H1 (cell line): ENCODE data around the gene MIA2. TPM values are rescaled to one million over a fixed set of nuclear protein-coding genes. Genes with fewer than 3 reads are reported as not detected.

Experiments used
- CTCF ChIA-PET: fragments of 300-600 bp; sonication (Branson Sonifier 250); formaldehyde crosslinking; loops from one replicate; lab custom pipeline; 2021; ENCODE audit not compliant: partially characterized antibody; lab: Charles Lee
- POLR2A ChIA-PET: fragments of 300-600 bp; sonication (Branson Sonifier 250); formaldehyde crosslinking; loops from one replicate; lab custom pipeline; 2021; ENCODE audit warnings: inconsistent platforms; ENCODE audit not compliant: partially characterized antibody; lab: Charles Lee
- DNase-seq, 2 experiments: peaks; one replicate each; pipeline versions ENCODE4 v3.0.0 to v3.0.0-alpha.2; 2010 to 2022; ENCODE audit warnings: low spot score in 2 of 2, low read depth in 1 of 2, mixed read lengths in 1 of 2
- FAIRE-seq: peaks from 2 replicates; lab custom pipeline; 2011; peaks lifted over from hg19 to GRCh38; lab: Jason Lieb, UNC
- H2AFZ ChIP-seq: 2 replicates; pipeline ENCODE4 v1.8.1; 2012; ENCODE audit warnings: low read length, inconsistent platforms
- H2AK5ac ChIP-seq: 2 replicates; pipeline ENCODE4 v1.6.1; 2013; ENCODE audit warnings: low read depth, low read length
- H2BK120ac ChIP-seq: replicated peaks from 2 replicates; pipeline ENCODE3; 2013; ENCODE audit warnings: low read depth, low read length, inconsistent platforms
- H2BK12ac ChIP-seq: 2 replicates; pipeline ENCODE4 v1.6.1; 2013; ENCODE audit warnings: low read depth, low read length
- H2BK15ac ChIP-seq: 2 replicates; pipeline ENCODE4 v1.6.1; 2013; ENCODE audit warnings: low read length
- H2BK20ac ChIP-seq: 2 replicates; pipeline ENCODE4 v1.6.1; 2013; ENCODE audit warnings: low read length
- H2BK5ac ChIP-seq: 2 replicates; pipeline ENCODE4 v1.6.1; 2013; ENCODE audit warnings: low read depth, low read length
- H3K14ac ChIP-seq: 2 replicates; pipeline ENCODE4 v1.6.1; 2013; ENCODE audit warnings: inconsistent platforms; ENCODE audit not compliant: insufficient read length
- H3K18ac ChIP-seq: 2 replicates; pipeline ENCODE4 v1.6.1; 2013; ENCODE audit warnings: low read length; ENCODE audit errors: extremely low read depth
- H3K23ac ChIP-seq: 2 replicates; pipeline ENCODE4 v1.6.1; 2013; ENCODE audit warnings: inconsistent platforms; ENCODE audit not compliant: insufficient read length
- H3K23me2 ChIP-seq: 2 replicates; pipeline ENCODE4 v1.6.1; 2013; ENCODE audit warnings: low read depth, low read length
- H3K27ac ChIP-seq: 2 replicates; pipeline ENCODE4 v1.6.1; 2011; ENCODE audit warnings: low read depth, low read length, inconsistent platforms
- H3K27me3 ChIP-seq, 4 experiments: replicated peaks in 1 of 4; 1 replicate in 1 of 4; 2 replicates in 3 of 4; pipeline versions ENCODE4 v1.6.1 to v1.8.1; 2011 to 2013; ENCODE audit warnings: low read length in 3 of 4, mild to moderate bottlenecking in 3 of 4, inconsistent platforms in 2 of 4, mixed read lengths in 2 of 4, moderate library complexity in 1 of 4; ENCODE audit not compliant: control insufficient read depth in 3 of 4, insufficient read depth in 3 of 4; ENCODE audit errors: extremely low read depth in 1 of 4
- H3K36me3 ChIP-seq, 4 experiments: 2 replicates each; pipeline versions ENCODE4 v1.6.1 to v1.8.1; 2011 to 2013; ENCODE audit warnings: mild to moderate bottlenecking in 4 of 4, low read length in 3 of 4, moderate library complexity in 2 of 4, control low read depth in 1 of 4, inconsistent platforms in 1 of 4; ENCODE audit not compliant: insufficient read depth in 4 of 4, control insufficient read depth in 2 of 4
- H3K4ac ChIP-seq: replicated peaks from 2 replicates; pipeline ENCODE3; 2013; ENCODE audit warnings: low read length, low read depth, mixed read lengths, inconsistent platforms; ENCODE audit not compliant: insufficient read length
- H3K4me1 ChIP-seq, 4 experiments: replicated peaks in 1 of 4; 1 replicate in 1 of 4; 2 replicates in 3 of 4; pipeline versions ENCODE4 v1.6.1 to v1.8.1; 2011 to 2013; ENCODE audit warnings: low read length in 3 of 4, inconsistent platforms in 2 of 4, mixed read lengths in 1 of 4; ENCODE audit not compliant: insufficient read depth in 4 of 4, control insufficient read depth in 3 of 4
- H3K4me2 ChIP-seq, 2 experiments: 2 replicates each; pipeline versions ENCODE4 v1.6.1 to v1.8.1; 2011 to 2013; ENCODE audit warnings: low read depth in 2 of 2, low read length in 2 of 2, control low read depth in 1 of 2, inconsistent platforms in 1 of 2, mild to moderate bottlenecking in 1 of 2; ENCODE audit not compliant: insufficient read depth in 1 of 2
- H3K4me3 ChIP-seq, 4 experiments: fragments of 200-600, 300-600 bp in 1 of 4; sonication (generic), shearing (Covaris generic), sonication (Bioruptor Twin) in 1 of 4; 2 replicates each; pipeline versions ENCODE4 v1.5.1 to v1.8.1; 2011 to 2016; ENCODE audit warnings: low read length in 4 of 4, low read depth in 3 of 4, control low read depth in 2 of 4, inconsistent platforms in 2 of 4, mild to moderate bottlenecking in 2 of 4, mixed read lengths in 1 of 4, moderate library complexity in 1 of 4; ENCODE audit not compliant: insufficient read depth in 2 of 4; ENCODE audit errors: extremely low read depth in 1 of 4
- H3K56ac ChIP-seq: replicated peaks from 2 replicates; pipeline ENCODE3; 2013; ENCODE audit warnings: low read depth, mild to moderate bottlenecking, mixed read lengths, low read length, inconsistent platforms; ENCODE audit not compliant: insufficient read length
- H3K79me1 ChIP-seq: 2 replicates; pipeline ENCODE4 v1.6.1; 2013; ENCODE audit warnings: low read depth, low read length, control low read depth
- H3K79me2 ChIP-seq, 2 experiments: 2 replicates each; pipeline versions ENCODE4 v1.6.1 to v1.8.1; 2012 to 2013; ENCODE audit warnings: low read length in 2 of 2, mild to moderate bottlenecking in 2 of 2, inconsistent platforms in 1 of 2; ENCODE audit not compliant: insufficient read depth in 2 of 2, control insufficient read depth in 1 of 2
- H3K9ac ChIP-seq, 4 experiments: replicated peaks in 1 of 4; 1 replicate in 1 of 4; 2 replicates in 3 of 4; pipeline versions ENCODE4 v1.6.1 to v1.8.1; 2011 to 2013; ENCODE audit warnings: low read depth in 3 of 4, low read length in 3 of 4, control low read depth in 2 of 4, mild to moderate bottlenecking in 2 of 4, moderate library complexity in 2 of 4, inconsistent platforms in 1 of 4; ENCODE audit errors: extremely low read depth in 1 of 4
- H3K9me3 ChIP-seq, 2 experiments: 2 replicates each; pipeline versions ENCODE4 v1.6.1 to v1.8.1; 2012 to 2013; ENCODE audit warnings: mild to moderate bottlenecking in 2 of 2, moderate library complexity in 2 of 2, control low read depth in 1 of 2, inconsistent platforms in 1 of 2, low read depth in 1 of 2, low read length in 1 of 2, mixed read lengths in 1 of 2; ENCODE audit not compliant: insufficient read depth in 2 of 2
- H4K20me1 ChIP-seq, 2 experiments: replicated peaks in 1 of 2; 2 replicates each; pipeline versions ENCODE3 to v1.8.1; 2011 to 2013; ENCODE audit warnings: inconsistent platforms in 2 of 2, low read length in 2 of 2, mild to moderate bottlenecking in 1 of 2; ENCODE audit not compliant: insufficient read depth in 2 of 2, control insufficient read depth in 1 of 2
- H4K5ac ChIP-seq: 2 replicates; pipeline ENCODE4 v1.6.1; 2013; ENCODE audit warnings: low read length, low read depth, mixed read lengths, inconsistent platforms; ENCODE audit not compliant: insufficient read length
- H4K8ac ChIP-seq: 2 replicates; pipeline ENCODE4 v1.8.0; 2013; ENCODE audit warnings: mild to moderate bottlenecking, moderate library complexity, low read length, inconsistent platforms; ENCODE audit not compliant: insufficient read depth; ENCODE audit errors: extremely low read depth
- H4K91ac ChIP-seq: replicated peaks from 2 replicates; pipeline ENCODE3; 2013; ENCODE audit warnings: low read length, mixed read lengths, inconsistent platforms; ENCODE audit not compliant: insufficient read length
- PHF8 ChIP-seq: fragments of 200-600 bp; sonication (generic); conservative IDR thresholded peaks from 2 replicates; pipeline ENCODE4 v1.7.1; 2012; ENCODE audit warnings: low read depth, mild to moderate bottlenecking, inconsistent platforms, low read length, moderate library complexity
- POLR2A ChIP-seq, 2 experiments: IDR thresholded peaks; 1 replicate in 1 of 2; 2 replicates in 1 of 2; pipeline ENCODE4 v1.6.1; 2011; ENCODE audit warnings: low read depth in 2 of 2, low read length in 2 of 2, mild to moderate bottlenecking in 2 of 2; ENCODE audit errors: control extremely low read depth in 1 of 2
- WGBS, 2 experiments: shearing (Covaris generic) in 1 of 2; methylation state at CpG; one replicate each; pipeline versions ENCODE4 v1.1.6 to v1.1.7; 2013 to 2015; ENCODE audit warnings: low lambda C conversion rate in 2 of 2, mixed read lengths in 2 of 2, inconsistent platforms in 1 of 2, low coverage in 1 of 2, missing lambda C conversion rate in 1 of 2; ENCODE audit not compliant: insufficient replicate concordance in 2 of 2, insufficient coverage in 1 of 2, insufficient read length in 1 of 2; ENCODE audit errors: extremely low coverage in 1 of 2, missing lambda C conversion rate in 1 of 2; 5-methylcytosine and 5-hydroxymethylcytosine counted together
- polyA plus RNA-seq, 7 experiments: library from polyadenylated mRNA; depleted of rRNA in 3 of 7; stranded (reverse) in 5 of 7; unstranded in 2 of 7; fragments of >200 nt in 5 of 7; fragments of 200-250 nt in 2 of 7; gene quantifications; 1 replicate in 5 of 7; 2 replicates in 1 of 7; 4 replicates in 1 of 7; pipeline versions ENCODE4 v1.2.1 to v1.2.3, GENCODE V29; 2011 to 2013; ENCODE audit warnings: missing spikeins in 2 of 7, mixed read lengths in 2 of 7
- total RNA-seq: library from RNA; stranded (reverse); fragmentation: NEBNext Ultra II Directional; extraction: Animal tissue kit (Norgen Biotek cat#: 25700); gene quantifications from 2 replicates; pipeline ENCODE4 v1.2.1, GENCODE V29; 2021

Gene MIA2
- total and polyA plus RNA-seq, 2 of the 8 experiments (the other 6 are each of a cell fraction or from before 2014, with no cell fraction given): 10.1 to 15.0 TPM

GRCh38 chr14:39185256-39186049 lies 48.3 kb upstream of the MIA2 start:
- FAIRE-seq: no peak
- WGBS, 2 experiments: 91% methylated on average over 5 of the region's 5 CpGs; no CpG with 5 or more reads in 1 of the 2 experiments

More at GRCh38 chr14:39185256-39186049, 48.3 kb upstream of the MIA2 start:
- ChIA-PET CTCF (interaction anchor here (1.0 to 1.6 kb wide), 3 partner anchors 15 to 184 kb away, joined by 3 to 8 read pairs (median 3); partner anchors contain the start of gene TRAPPC6B), POLR2A (interaction anchor here (0.7 to 13.8 kb wide), 27 partner anchors 6 to 245 kb away, joined by 3 to 219 read pairs (median 3); partner anchors contain the start of genes GEMIN2, PNN, SEC23A and TRAPPC6B)
- Histone ChIP-seq H3K56ac (no peak overlapping the region), H3K14ac (no peak overlapping the region), H3K4ac (no peak overlapping the region), H3K23me2 (no peaks in the 10 kb centered on the region; the same call in 1 of the 2 replicates), H2BK120ac (no peak overlapping the region), H4K5ac (no peak overlapping the region), H3K27ac (no peak overlapping the region), H3K23ac (no peak overlapping the region), H3K36me3 (peaks cover 19 to 46% (median 32%) of the 10 kb centered on the region in 4 experiments), H3K79me2 (peaks cover 0 to 9% of the 10 kb centered on the region in 2 experiments; a peak in 3 of 4 replicates), H3K4me3 (no peak overlapping the region), H3K18ac (no peak overlapping the region), H3K4me2 (no peak overlapping the region), H2BK12ac (no peak overlapping the region), H3K9ac (no peak overlapping the region), H2AFZ (no peak overlapping the region), H2BK20ac (no peak overlapping the region), H3K27me3 (no peaks in the 10 kb centered on the region), H2BK5ac (no peak overlapping the region), H2BK15ac (no peak overlapping the region), H3K79me1 (no peaks in the 10 kb centered on the region; the same call in none of the 2 replicates), H3K4me1 (peaks cover 0 to 10% (median 4%) of the 10 kb centered on the region in 4 experiments; a peak in 4 of 7 replicates), H4K91ac (no peak overlapping the region), H4K8ac (no peak overlapping the region), H3K9me3 (no peaks in the 10 kb centered on the region), H4K20me1 (peaks cover 4% of the 10 kb centered on the region in 2 experiments)
- DNase-seq: no peak
- TF ChIP-seq POLR2A (IDR thresholded peaks at IDR 0.05; ENCODE audit: control extremely low read depth in 1 of 2, low read depth in 2 of 2, low read length in 2 of 2) (peak; percentile 1 to 77), PHF8 (no peak)
- TF ChIP-seq, all 59 proteins: peak for 1
- H2AK5ac ChIP-seq: no peak overlapping the region
